CD4-positive, alpha-beta T cell treated with Interleukin-17A for 1 hour (primary cell): ENCODE results near the gene TLCD3B.

ENCODE experiments used
- DNase-seq: peaks from one replicate; pipeline ENCODE4 v3.0.0-alpha.2; 2020

TLCD3B gene

GRCh38 chr16:29987371-29988085 is 43.5 kb downstream of the TLCD3B start:
- DNase-seq, result no peak

GRCh38 chr16:29986931-29987330 is 44.1 kb downstream of the TLCD3B start:
- DNase-seq, result no peak

GRCh38 chr16:29986231-29986630 is 44.8 kb downstream of the TLCD3B start:
- no peak for DNase-seq

- DNase-seq, result no peak
These were observed 45.7 kb downstream of the TLCD3B start for GRCh38 chr16:29985271-29985811.

- DNase-seq, result no peak
These were observed 46.3 kb downstream of the TLCD3B start for GRCh38 chr16:29984764-29985147.

GRCh38 chr16:29984137-29984763 is 46.8 kb downstream of the TLCD3B start:
- no peak for DNase-seq

- DNase-seq, result no peak
These were observed 47.5 kb downstream of the TLCD3B start for GRCh38 chr16:29983420-29984136.

- no peak for DNase-seq
These were observed 48.3 kb downstream of the TLCD3B start for GRCh38 chr16:29982560-29983419.

GRCh38 chr16:29978564-29979270 is 52.4 kb downstream of the TLCD3B start:
- no peak for DNase-seq

- DNase-seq, result no peak
These were observed 53.0 kb downstream of the TLCD3B start for GRCh38 chr16:29978081-29978480.

GRCh38 chr16:29977063-29977825 is 53.8 kb downstream of the TLCD3B start:
- no peak for DNase-seq

GRCh38 chr16:29975811-29976511 is 55.1 kb downstream of the TLCD3B start:
- no peak for DNase-seq

GRCh38 chr16:29975134-29975538 is 55.9 kb downstream of the TLCD3B start:
- no peak for DNase-seq
